ENCODE data around the gene STIM2.

DNA sequence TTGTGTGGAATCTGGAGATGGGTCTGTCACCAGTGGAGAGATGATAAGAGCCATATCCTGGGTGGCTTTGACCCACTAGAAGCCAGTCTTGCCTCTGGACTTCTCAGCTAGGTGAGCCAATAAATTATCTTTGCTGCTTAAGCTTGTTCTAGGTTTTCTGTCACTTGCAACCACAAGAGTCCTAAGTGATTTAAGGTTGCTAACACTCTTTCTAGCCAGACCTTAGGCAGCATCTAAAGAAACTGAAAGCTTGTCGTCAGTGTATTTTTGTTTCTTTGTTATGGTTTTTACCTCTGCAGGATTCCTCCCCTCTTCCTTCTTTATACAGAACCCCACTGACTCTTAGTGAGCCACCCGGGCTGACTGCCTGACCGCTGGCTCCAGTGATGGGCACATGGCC lies 37.1 kb upstream of the STIM2 start:
- TF ChIP-seq, protein P1, sequence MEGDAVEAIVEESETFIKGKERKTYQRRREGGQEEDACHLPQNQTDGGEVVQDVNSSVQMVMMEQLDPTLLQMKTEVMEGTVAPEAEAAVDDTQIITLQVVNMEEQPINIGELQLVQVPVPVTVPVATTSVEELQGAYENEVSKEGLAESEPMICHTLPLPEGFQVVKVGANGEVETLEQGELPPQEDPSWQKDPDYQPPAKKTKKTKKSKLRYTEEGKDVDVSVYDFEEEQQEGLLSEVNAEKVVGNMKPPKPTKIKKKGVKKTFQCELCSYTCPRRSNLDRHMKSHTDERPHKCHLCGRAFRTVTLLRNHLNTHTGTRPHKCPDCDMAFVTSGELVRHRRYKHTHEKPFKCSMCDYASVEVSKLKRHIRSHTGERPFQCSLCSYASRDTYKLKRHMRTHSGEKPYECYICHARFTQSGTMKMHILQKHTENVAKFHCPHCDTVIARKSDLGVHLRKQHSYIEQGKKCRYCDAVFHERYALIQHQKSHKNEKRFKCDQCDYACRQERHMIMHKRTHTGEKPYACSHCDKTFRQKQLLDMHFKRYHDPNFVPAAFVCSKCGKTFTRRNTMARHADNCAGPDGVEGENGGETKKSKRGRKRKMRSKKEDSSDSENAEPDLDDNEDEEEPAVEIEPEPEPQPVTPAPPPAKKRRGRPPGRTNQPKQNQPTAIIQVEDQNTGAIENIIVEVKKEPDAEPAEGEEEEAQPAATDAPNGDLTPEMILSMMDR (IDR thresholded peaks at IDR 0.05): no peak
- no peak for TF ChIP-seq POLR2A (IDR thresholded peaks at IDR 0.05)
